ENCODE data around the gene IFNL1.
"Not testable (repeated sequence)": the region's sequence is repeated elsewhere in the genome, so short reads cannot be mapped to it uniquely, and the experiment has no call there.

IFNL1 gene

GRCh38 chr19:39332738-39333137, 36.5 kb downstream of the IFNL1 start:
- DNase-seq (ENCODE audit: low read depth), result not testable (repeated sequence)

GRCh38 chr19:39333507-39333906, 37.3 kb downstream of the IFNL1 start:
- no peak for DNase-seq (ENCODE audit: low read depth)

DNA sequence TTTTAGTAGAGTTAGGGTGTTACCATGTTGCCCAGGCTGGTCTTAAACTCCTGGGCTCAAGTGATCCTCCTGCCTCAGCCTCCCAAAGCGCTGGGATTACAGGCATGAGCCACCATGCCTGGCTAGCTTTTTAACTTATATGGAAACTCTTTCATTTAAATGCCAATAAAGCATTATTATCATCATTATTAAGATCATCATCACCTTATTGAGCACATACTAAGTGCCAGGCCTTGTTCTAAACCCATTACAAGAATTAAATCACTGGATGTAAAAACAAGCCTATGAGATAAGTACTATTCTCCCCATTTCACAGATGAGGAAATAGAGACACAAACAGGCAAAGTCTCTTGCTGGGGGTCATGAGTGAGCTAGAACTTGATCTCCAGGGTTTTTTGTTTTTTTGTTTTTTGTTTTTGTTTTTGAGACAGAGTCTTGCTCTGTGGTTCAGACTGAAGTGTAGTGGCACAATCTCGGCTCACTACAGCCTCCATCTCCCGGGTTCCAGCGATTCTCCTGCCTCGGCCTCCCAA, 38.3 kb downstream of the IFNL1 start:
- DNase-seq (ENCODE audit: low read depth), result no peak

DNA sequence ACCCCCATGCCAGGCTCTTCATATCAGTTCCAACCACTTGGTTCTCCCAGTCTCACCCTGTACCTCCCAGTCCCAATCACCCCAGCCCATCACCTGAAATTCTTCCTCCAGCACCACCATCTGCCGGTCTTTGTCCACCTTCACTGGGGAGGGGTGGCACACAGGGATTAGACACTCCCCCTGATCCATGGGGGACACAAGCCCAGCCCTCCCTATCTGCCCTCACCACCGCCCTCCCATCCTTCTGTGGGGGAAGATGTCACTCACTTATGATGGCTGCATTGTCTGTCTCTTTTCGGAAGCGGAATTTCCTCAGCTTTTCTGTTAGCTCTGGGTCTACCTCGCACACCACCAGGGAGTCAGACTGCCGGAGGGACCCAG, 39.0 kb downstream of the IFNL1 start:
- no peak for DNase-seq (ENCODE audit: low read depth)

GRCh38 chr19:39336483-39336882, 40.3 kb downstream of the IFNL1 start:
- DNase-seq (ENCODE audit: low read depth), result no peak

GRCh38 chr19:39339674-39340073, 43.5 kb downstream of the IFNL1 start:
- no peak for DNase-seq (ENCODE audit: low read depth)

DNA sequence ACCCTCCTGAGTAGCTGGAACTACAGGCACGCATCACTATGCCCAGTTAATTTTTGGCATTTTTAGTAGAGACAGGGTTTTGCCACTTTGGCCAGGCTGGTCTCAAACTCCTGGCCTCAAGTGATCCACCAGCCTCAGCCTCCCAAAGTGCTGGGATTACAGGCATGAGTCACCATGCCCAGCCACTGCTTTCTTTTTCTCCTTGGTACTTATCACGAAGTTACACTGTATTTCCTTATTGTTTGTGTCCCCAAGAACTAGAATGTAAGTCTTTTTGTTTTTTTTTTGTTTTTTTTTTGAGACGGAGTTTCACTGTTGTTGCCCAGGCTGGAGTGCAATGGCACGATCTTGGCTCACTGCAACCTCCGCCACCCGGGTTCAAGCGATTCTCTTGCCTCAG, 43.9 kb downstream of the IFNL1 start:
- DNase-seq (ENCODE audit: low read depth), result not testable (repeated sequence)

DNA sequence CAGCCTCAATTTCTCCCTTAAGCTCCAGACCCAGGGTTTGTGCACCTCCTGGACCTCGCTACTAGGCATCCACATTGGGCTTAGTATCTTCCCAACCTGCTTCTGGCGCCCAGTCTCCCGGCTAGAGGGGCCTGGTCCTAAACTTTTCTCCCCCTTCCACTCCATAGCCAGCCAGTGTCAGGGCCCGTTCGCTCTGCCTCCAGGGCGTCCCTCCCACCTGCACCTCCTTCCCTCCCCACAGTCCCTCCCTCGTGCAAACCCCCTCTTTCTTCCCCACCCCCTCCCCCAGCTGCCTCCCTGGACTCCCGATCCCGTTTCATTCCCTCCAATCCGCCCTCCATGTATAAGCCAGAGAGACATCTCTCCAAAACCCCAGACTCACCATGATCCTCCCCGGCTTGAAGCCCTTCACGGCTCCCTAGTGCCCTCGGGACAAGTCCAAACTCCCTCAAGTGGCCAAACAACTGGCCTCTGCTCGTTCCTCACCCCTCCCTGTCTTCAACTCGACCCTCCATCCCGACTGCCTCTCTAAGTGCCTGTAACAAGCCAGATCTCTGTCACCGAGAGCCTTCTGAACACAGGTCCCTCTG, 45.0 kb downstream of the IFNL1 start:
- no peak for DNase-seq (ENCODE audit: low read depth)

- DNase-seq (ENCODE audit: low read depth), result peak; percentile 98
Measured at GRCh38 chr19:39341719-39342604, 45.8 kb downstream of the IFNL1 start, which contains the start of gene SAMD4B. TSS of gene SAMD4B (plus strand) at chr19:39342421. CDS start at chr19:39356894, 14,473 bp downstream.

DNA sequence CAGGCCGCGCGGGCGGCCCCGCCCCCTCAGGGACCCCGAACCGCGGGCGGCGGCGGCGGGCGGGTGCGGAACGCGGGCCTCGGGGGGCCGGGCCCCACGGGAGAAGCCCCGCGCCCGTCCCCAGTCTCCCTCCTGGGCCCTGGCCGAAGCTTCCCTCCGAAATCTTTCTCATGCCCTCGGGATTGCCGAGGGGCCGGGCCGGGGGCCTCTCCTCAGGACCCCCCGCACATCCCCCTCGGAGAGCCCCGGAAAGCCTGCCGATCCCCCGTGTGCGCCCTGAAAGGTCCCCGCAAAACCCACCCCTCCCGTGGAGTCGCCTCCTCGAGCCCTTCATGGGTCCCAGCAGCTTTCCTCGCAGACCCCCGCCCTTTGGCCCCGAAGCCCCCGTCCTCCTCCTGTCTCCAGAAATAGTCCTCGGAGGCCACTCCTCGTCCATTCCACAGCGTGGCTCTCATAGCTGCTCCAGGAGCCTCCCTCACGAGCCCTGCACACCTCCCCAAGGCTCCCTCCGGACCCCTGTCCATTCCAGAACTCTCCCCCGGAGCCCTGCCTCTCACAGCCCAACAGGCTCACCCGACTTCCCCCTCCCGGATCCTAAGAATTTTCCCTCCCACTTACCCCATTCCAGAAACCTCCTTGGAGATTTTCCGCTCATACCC, 46.6 kb downstream of the IFNL1 start:
- DNase-seq (ENCODE audit: low read depth), result no peak

DNA sequence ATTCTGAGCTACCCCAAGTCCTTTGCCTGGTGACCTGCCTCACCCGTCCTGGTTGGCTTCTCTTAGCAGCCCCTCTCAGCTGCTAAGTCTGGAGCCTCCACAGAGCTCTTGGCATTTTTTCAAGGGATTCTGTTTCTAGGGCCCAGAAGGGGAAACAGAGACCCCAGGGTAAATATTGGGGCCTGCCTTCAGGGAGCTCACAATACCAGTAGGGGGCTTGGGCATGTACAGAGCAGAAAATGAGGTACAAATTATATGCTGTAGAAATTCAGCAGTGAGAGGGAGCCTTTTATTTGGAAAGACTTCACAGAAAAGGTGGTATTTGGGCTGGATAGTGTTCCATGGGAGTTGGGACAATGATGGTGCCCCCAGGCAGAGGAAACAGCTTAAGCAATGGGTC, 49.7 kb downstream of the IFNL1 start:
- DNase-seq (ENCODE audit: low read depth), result no peak

DNA sequence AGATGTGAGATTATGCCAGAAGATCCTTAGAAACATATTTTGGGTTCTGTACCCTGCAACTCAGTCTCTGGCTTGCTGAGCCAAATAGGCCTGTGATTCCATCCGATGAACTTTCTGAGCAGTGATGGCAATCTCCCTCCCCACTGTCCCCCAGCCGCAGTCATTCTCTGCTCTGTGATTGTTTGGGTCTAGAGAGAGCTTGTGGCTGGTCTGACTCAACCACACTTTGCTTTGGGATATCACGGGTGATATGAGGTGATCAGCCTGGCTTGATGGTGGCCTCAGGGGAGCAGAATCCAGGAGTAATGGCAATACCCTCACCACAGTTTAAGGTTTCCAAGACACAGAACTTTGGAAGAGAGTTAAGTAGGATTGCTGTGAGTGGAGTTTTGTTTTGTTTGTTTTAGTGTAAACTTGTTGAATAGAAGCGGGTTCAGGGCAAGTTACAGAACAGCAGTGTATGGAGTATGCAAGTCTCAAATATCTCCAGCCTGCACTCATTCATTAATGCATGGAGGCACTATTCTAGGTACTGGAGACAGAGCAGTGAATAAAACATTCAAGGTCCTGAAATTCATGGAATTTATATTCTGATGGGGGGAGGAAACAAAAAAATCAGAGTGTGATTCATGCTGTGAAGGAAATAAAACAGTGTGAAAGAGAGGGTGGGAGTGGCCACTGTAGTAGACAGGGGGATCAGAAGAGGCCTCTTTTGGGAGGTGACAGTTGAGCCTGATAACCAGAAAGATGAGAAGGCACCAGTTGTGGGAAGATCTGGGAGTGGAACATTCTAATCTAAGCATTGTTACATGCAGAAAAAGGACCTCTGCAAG, 51.3 kb downstream of the IFNL1 start:
- DNase-seq (ENCODE audit: low read depth), result no peak
